NCI-H2029 treated with DMSO at 0.1 percent for 48 hours (cell line): ENCODE data around the gene BLMH.

Source experiments
- DNase-seq: peaks from one replicate; lab custom pipeline; 2025; lab: John Stamatoyannopoulos, UW

Gene BLMH

GRCh38 chr17:30199600-30199999 lies 92.1 kb downstream of the BLMH start:
- no peak for DNase-seq
